ENCODE measurements around the gene JAG2. TPM values are rescaled to one million over a fixed set of nuclear protein-coding genes. Genes with fewer than 3 reads are reported as not detected.

JAG2 gene
- total and polyA plus RNA-seq, 2 of the 13 experiments (the other 11 are each of a cell fraction or from before 2014, with no cell fraction given): 0.04 to 0.16 TPM

DNA sequence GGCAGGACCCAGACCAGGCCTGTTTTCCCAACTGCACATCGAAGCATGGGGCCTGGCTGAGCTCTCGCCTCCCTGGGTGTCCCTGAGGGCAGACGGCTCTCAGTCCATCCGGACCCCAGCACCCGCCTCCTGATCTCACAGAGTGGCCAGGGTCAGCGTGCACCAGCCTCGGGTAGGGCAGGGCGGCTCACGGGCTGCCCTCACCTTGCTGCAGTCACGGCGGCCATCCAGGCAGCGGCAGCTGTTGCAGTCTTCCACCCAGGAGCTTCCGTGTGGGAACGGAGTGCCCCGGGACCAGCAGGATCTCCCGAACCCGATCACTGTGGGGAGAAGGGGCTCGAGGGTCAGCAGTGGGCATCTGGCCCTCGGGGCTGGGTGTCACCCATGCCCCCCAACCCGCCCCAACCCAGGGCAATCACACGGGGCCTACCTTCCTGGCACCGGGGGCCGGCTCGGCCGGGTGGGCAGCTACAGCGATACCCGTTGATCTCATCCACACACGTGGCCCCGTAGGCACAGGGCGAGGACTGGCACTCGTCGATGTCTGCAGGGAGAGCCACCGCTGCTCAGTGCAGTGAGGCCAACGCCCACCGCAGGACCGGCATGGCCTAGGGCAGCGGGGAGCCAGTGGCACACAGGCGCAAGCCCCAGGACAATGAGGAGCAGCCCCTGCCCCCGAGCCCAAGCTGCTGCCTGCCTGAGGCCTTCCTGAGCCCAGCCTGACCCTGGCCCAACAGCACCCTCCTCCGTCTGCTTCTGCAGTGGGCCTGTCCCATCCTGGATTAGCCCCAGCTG, 22.2 kb downstream of the JAG2 start:
- Histone ChIP-seq H3K4me3 (replicated peaks in 1 of 3; ENCODE audit: insufficient read depth in 1 of 3, low read depth in 2 of 3, low read length in 3 of 3) (no peak overlapping the region), H3K9me3 (ENCODE audit: low read length) (no peaks in the 10 kb centered on the region), H3K9ac (ENCODE audit: insufficient read depth, low read depth, low read length) (no peak overlapping the region), H2AFZ (ENCODE audit: low read length) (no peak overlapping the region), H3K27me3 (ENCODE audit: control insufficient read depth in 1 of 2, insufficient read depth in 2 of 2, low read length in 2 of 2) (peaks cover 13 to 31% of the 10 kb centered on the region in 2 experiments; a peak in 4 of 5 replicates), H4K20me1 (ENCODE audit: insufficient read depth, low read length) (no peaks in the 10 kb centered on the region), H3K4me1 (ENCODE audit: insufficient read depth, low read length) (no peaks in the 10 kb centered on the region), H3K4me2 (ENCODE audit: low read depth, low read length) (no peak overlapping the region), H3K27ac (ENCODE audit: extremely low read length, insufficient read depth, low read length) (no peak overlapping the region), H3K79me2 (ENCODE audit: insufficient read depth, low read length) (no peaks in the 10 kb centered on the region), H3K36me3 (replicated peaks in 1 of 2; ENCODE audit: control insufficient read depth in 1 of 2, insufficient read depth in 2 of 2, low read length in 2 of 2) (no peaks in the 10 kb centered on the region)
- in situ Hi-C loops (cut with HindIII; ENCODE audit: extremely low pct_ligation_motif_present, low pct_unique_long_range_greater_than_20kb): loop anchor here (10.0 kb wide), 1 partner anchor 52 kb away; no protein-coding TSS in a partner anchor
- intact Hi-C loops (cut with micrococcal nuclease; ENCODE audit: unreplicated experiment): no loop called here
- no peak for DNase-seq (ENCODE audit: low spot score)
- POLR2A ChIA-PET: no interaction called here
- ATAC-seq: peak; percentile 45
- no peak for TF ChIP-seq ARNT (IDR thresholded peaks at IDR 0.05)
- TF ChIP-seq, protein P1, sequence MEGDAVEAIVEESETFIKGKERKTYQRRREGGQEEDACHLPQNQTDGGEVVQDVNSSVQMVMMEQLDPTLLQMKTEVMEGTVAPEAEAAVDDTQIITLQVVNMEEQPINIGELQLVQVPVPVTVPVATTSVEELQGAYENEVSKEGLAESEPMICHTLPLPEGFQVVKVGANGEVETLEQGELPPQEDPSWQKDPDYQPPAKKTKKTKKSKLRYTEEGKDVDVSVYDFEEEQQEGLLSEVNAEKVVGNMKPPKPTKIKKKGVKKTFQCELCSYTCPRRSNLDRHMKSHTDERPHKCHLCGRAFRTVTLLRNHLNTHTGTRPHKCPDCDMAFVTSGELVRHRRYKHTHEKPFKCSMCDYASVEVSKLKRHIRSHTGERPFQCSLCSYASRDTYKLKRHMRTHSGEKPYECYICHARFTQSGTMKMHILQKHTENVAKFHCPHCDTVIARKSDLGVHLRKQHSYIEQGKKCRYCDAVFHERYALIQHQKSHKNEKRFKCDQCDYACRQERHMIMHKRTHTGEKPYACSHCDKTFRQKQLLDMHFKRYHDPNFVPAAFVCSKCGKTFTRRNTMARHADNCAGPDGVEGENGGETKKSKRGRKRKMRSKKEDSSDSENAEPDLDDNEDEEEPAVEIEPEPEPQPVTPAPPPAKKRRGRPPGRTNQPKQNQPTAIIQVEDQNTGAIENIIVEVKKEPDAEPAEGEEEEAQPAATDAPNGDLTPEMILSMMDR (CRISPR knock-in tag; IDR thresholded peaks at IDR 0.05): peak; percentile 56
- no peak for TF ChIP-seq ZSCAN30 (CRISPR knock-in tag; IDR thresholded peaks at IDR 0.05)
- no peak for TF ChIP-seq PHF21A (CRISPR knock-in tag; IDR thresholded peaks at IDR 0.05)
- TF ChIP-seq STAG1 (CRISPR knock-in tag; IDR thresholded peaks at IDR 0.05): peak; percentile 57
- TF ChIP-seq ZNF367 (CRISPR knock-in tag; IDR thresholded peaks at IDR 0.05; ENCODE audit: borderline replicate concordance): no peak
- no peak for TF ChIP-seq ZBTB7B (CRISPR knock-in tag; IDR thresholded peaks at IDR 0.05)
- no peak for TF ChIP-seq POGZ (CRISPR knock-in tag; IDR thresholded peaks at IDR 0.05)
- no peak for TF ChIP-seq MTF2 (CRISPR knock-in tag; IDR thresholded peaks at IDR 0.05; ENCODE audit: borderline replicate concordance)
- no peak for TF ChIP-seq SRSF4 (IDR thresholded peaks at IDR 0.05; ENCODE audit: low read depth, low read length, poor library complexity, severe bottlenecking)
- TF ChIP-seq GLI4 (CRISPR knock-in tag; IDR thresholded peaks at IDR 0.05; ENCODE audit: borderline replicate concordance): no peak
- TF ChIP-seq ZKSCAN1 (IDR thresholded peaks at IDR 0.05; ENCODE audit: low read length): no peak
- no peak for TF ChIP-seq IKZF1 (IDR thresholded peaks at IDR 0.05)
- no peak for FAIRE-seq
- CTCF ChIA-PET (ENCODE audit: low intra/inter-chr PET ratio, low total read pairs): no interaction called here
- WGBS (ENCODE audit: low lambda C conversion rate): 100% methylated on average over 1 of the region's 40 CpGs
- no TSS peak for BruUV-seq (replicated peaks)
